NB4 (cell line): ENCODE results near the gene PDLIM5.

ENCODE experiments used
- CTCF ChIP-seq: IDR thresholded peaks from one replicate; pipeline ENCODE4 v1.5.1; 2012; ENCODE audit warnings: low read depth, low read length
- MAX ChIP-seq: IDR thresholded peaks from 2 replicates; pipeline ENCODE4 v1.6.1; 2011; ENCODE audit warnings: low read depth, low read length
- POLR2A ChIP-seq: IDR thresholded peaks from 2 replicates; pipeline ENCODE4 v1.6.1; 2011; ENCODE audit warnings: mild to moderate bottlenecking; ENCODE audit not compliant: insufficient read length; ENCODE audit errors: extremely low read depth

GRCh38 chr4:94412019-94412657, 39.6 kb upstream of the PDLIM5 start:
- no peak for TF ChIP-seq CTCF
- no peak for TF ChIP-seq POLR2A
- no peak for TF ChIP-seq MAX
